ENCODE measurements around the gene ELOVL5.

ELOVL5 gene

DNA sequence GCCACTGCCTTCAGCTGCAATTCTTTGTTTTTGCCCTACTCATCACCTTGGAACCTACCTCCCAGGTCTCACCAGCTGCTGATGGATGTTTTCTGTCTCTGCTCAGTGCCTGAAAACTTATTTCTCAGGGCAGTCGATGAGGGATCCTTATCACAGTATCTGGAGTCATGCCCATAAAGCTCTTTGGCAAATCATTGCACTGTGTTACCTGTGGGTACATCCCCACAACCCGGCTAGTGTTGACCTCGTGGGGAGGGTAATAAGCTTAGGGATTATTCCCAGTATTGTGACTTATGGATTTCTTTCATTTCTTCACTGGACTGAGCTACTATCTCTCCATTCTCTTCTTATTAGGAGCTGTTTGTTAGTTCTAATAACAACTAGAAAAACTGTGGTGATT lies 91.7 kb downstream of the ELOVL5 start:
- H3K36me3 ChIP-seq (ENCODE audit: insufficient read depth, low read length), result peaks cover 21% of the 10 kb centered on the region
- no peak overlapping the region for H2AFZ ChIP-seq (ENCODE audit: low read length, unreplicated experiment)
- no peaks in the 10 kb centered on the region for H3K79me2 ChIP-seq (ENCODE audit: control insufficient read depth, insufficient read depth, low read length, unreplicated experiment)
- no peak overlapping the region for H3K4me3 ChIP-seq (ENCODE audit: low read depth, low read length)
- no peaks in the 10 kb centered on the region for H3K4me1 ChIP-seq (ENCODE audit: control insufficient read depth, insufficient read depth, low read length, unreplicated experiment)
- no peaks in the 10 kb centered on the region for H3K27me3 ChIP-seq (ENCODE audit: insufficient read depth, low read length)
- H3K27ac ChIP-seq (ENCODE audit: low read depth, low read length), result no peak overlapping the region

GRCh38 chr6:53252177-53252692 lies 96.5 kb downstream of the ELOVL5 start:
- H3K36me3 ChIP-seq (ENCODE audit: insufficient read depth, low read length), result no peaks in the 10 kb centered on the region
- no peak overlapping the region for H2AFZ ChIP-seq (ENCODE audit: low read length, unreplicated experiment)
- H3K27me3 ChIP-seq (ENCODE audit: insufficient read depth, low read length), result no peaks in the 10 kb centered on the region
- H3K79me2 ChIP-seq (ENCODE audit: control insufficient read depth, insufficient read depth, low read length, unreplicated experiment), result no peaks in the 10 kb centered on the region
- H3K4me1 ChIP-seq (ENCODE audit: control insufficient read depth, insufficient read depth, low read length, unreplicated experiment), result peaks cover 23% of the 10 kb centered on the region
- H3K27ac ChIP-seq (ENCODE audit: low read depth, low read length), result no peak overlapping the region
- no peak overlapping the region for H3K4me3 ChIP-seq (ENCODE audit: low read depth, low read length)

GRCh38 chr6:53251033-53251672 lies 97.6 kb downstream of the ELOVL5 start:
- Histone ChIP-seq H3K79me2 (ENCODE audit: control insufficient read depth, insufficient read depth, low read length, unreplicated experiment) (no peaks in the 10 kb centered on the region), H3K27ac (ENCODE audit: low read depth, low read length) (peak overlapping the region; percentile 77), H3K27me3 (ENCODE audit: insufficient read depth, low read length) (no peaks in the 10 kb centered on the region)

DNA sequence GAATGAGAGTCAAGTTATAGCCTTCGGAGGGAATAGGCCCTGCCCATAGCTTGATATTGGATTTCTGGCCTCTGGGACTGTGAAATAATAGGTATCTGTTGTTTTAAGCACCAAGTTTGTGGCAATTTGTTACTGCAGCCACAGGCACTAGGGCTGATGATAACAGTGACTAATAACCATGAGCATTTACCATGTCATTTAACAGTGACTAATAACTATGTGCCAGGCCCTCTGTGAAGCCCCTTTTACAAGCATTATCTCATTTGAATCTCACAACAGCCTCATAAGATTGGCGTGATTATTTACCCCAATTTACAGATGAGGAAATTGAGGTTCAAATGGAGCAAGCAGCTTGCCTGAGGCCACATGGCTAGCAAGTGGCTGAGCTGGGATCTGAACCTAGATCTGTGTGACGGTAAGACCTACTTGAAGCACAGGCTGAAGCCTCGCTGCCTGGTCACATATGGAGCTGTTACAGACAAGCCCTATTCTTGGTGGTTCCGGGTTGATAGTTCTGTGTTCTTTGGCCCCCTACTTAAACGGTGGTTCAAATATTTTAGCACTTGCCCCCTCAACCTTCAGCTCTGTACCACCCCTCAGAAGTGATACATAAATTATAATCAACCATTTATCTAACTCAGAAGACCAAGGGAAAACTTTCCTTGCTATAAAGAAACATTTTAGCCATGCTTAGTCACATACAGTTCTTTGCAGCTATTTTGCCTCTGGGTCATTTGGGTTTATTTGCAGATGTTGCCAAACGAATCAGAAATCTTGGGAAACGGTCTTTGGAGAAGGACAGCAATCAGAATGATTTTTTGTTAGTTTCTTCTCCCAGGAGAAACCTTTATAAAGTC lies 98.3 kb downstream of the ELOVL5 start:
- H3K36me3 ChIP-seq (ENCODE audit: insufficient read depth, low read length), result no peaks in the 10 kb centered on the region
- no peak overlapping the region for H2AFZ ChIP-seq (ENCODE audit: low read length, unreplicated experiment)
- H3K4me3 ChIP-seq (ENCODE audit: low read depth, low read length), result no peak overlapping the region
- no peaks in the 10 kb centered on the region for H3K79me2 ChIP-seq (ENCODE audit: control insufficient read depth, insufficient read depth, low read length, unreplicated experiment)
- peak overlapping the region; percentile 77 for H3K27ac ChIP-seq (ENCODE audit: low read depth, low read length)
- H3K4me1 ChIP-seq (ENCODE audit: control insufficient read depth, insufficient read depth, low read length, unreplicated experiment), result peaks cover 23% of the 10 kb centered on the region
- H3K27me3 ChIP-seq (ENCODE audit: insufficient read depth, low read length), result no peaks in the 10 kb centered on the region

More at GRCh38 chr6:53251033-53251672, 97.6 kb downstream of the ELOVL5 start:
- H2AFZ ChIP-seq (ENCODE audit: low read length, unreplicated experiment), result no peak overlapping the region
- H3K36me3 ChIP-seq (ENCODE audit: insufficient read depth, low read length), result no peaks in the 10 kb centered on the region
- peaks cover 23% of the 10 kb centered on the region for H3K4me1 ChIP-seq (ENCODE audit: control insufficient read depth, insufficient read depth, low read length, unreplicated experiment)
- no peak overlapping the region for H3K4me3 ChIP-seq (ENCODE audit: low read depth, low read length)

- Histone ChIP-seq H2AFZ (ENCODE audit: low read length, unreplicated experiment) (no peak overlapping the region), H3K27me3 (ENCODE audit: insufficient read depth, low read length) (no peaks in the 10 kb centered on the region), H3K36me3 (ENCODE audit: insufficient read depth, low read length) (no peaks in the 10 kb centered on the region), H3K79me2 (ENCODE audit: control insufficient read depth, insufficient read depth, low read length, unreplicated experiment) (no peaks in the 10 kb centered on the region), H3K4me1 (ENCODE audit: control insufficient read depth, insufficient read depth, low read length, unreplicated experiment) (peaks cover 23% of the 10 kb centered on the region), H3K4me3 (ENCODE audit: low read depth, low read length) (no peak overlapping the region), H3K27ac (ENCODE audit: low read depth, low read length) (no peak overlapping the region)
These were observed 101.8 kb downstream of the ELOVL5 start for GRCh38 chr6:53246924-53247323.

GRCh38 chr6:53244958-53245357 lies 103.8 kb downstream of the ELOVL5 start:
- Histone ChIP-seq H3K4me1 (ENCODE audit: control insufficient read depth, insufficient read depth, low read length, unreplicated experiment) (peaks cover 7% of the 10 kb centered on the region), H3K27ac (ENCODE audit: low read depth, low read length) (no peak overlapping the region), H3K4me3 (ENCODE audit: low read depth, low read length) (no peak overlapping the region), H2AFZ (ENCODE audit: low read length, unreplicated experiment) (no peak overlapping the region), H3K36me3 (ENCODE audit: insufficient read depth, low read length) (no peaks in the 10 kb centered on the region), H3K79me2 (ENCODE audit: control insufficient read depth, insufficient read depth, low read length, unreplicated experiment) (no peaks in the 10 kb centered on the region), H3K27me3 (ENCODE audit: insufficient read depth, low read length) (peaks cover 3% of the 10 kb centered on the region; the same call in 1 of the 2 replicates)

GRCh38 chr6:53244399-53244931 lies 104.3 kb downstream of the ELOVL5 start:
- H3K4me1 ChIP-seq (ENCODE audit: control insufficient read depth, insufficient read depth, low read length, unreplicated experiment), result peaks cover 2% of the 10 kb centered on the region
- peaks cover 3% of the 10 kb centered on the region; the same call in 1 of the 2 replicates for H3K27me3 ChIP-seq (ENCODE audit: insufficient read depth, low read length)
- H2AFZ ChIP-seq (ENCODE audit: low read length, unreplicated experiment), result no peak overlapping the region
- H3K27ac ChIP-seq (ENCODE audit: low read depth, low read length), result no peak overlapping the region
- H3K79me2 ChIP-seq (ENCODE audit: control insufficient read depth, insufficient read depth, low read length, unreplicated experiment), result no peaks in the 10 kb centered on the region
- H3K4me3 ChIP-seq (ENCODE audit: low read depth, low read length), result no peak overlapping the region
- no peaks in the 10 kb centered on the region for H3K36me3 ChIP-seq (ENCODE audit: insufficient read depth, low read length)

GRCh38 chr6:53241938-53242337 lies 106.8 kb downstream of the ELOVL5 start:
- H3K27me3 ChIP-seq (ENCODE audit: insufficient read depth, low read length), result peaks cover 3% of the 10 kb centered on the region; the same call in 1 of the 2 replicates
- H3K4me3 ChIP-seq (ENCODE audit: low read depth, low read length), result no peak overlapping the region

DNA sequence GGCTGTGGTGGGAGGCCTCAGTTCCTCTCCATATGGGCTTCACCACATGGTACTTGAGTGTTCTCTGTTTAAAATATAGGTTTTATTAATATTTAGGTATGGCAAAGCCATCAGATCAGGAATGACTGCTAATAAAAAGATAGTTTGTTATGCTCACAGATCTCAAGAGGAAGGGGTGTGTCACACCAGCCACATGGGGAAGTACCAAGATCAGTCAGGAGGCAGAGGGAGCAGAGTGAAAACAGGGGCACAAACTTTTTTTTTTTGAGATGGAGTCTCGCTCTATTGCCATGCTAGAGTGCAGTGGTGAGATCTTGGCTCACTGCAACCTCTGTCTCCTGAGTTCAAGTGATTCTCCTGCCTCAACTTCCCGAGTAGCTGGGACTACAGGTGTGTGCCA lies 108.0 kb downstream of the ELOVL5 start:
- Histone ChIP-seq H3K79me2 (ENCODE audit: control insufficient read depth, insufficient read depth, low read length, unreplicated experiment) (no peaks in the 10 kb centered on the region), H2AFZ (ENCODE audit: low read length, unreplicated experiment) (no peak overlapping the region), H3K4me3 (ENCODE audit: low read depth, low read length) (no peak overlapping the region), H3K27ac (ENCODE audit: low read depth, low read length) (no peak overlapping the region), H3K27me3 (ENCODE audit: insufficient read depth, low read length) (peaks cover 3% of the 10 kb centered on the region; the same call in 1 of the 2 replicates), H3K4me1 (ENCODE audit: control insufficient read depth, insufficient read depth, low read length, unreplicated experiment) (no peaks in the 10 kb centered on the region), H3K36me3 (ENCODE audit: insufficient read depth, low read length) (no peaks in the 10 kb centered on the region)

More at GRCh38 chr6:53241938-53242337, 106.8 kb downstream of the ELOVL5 start:
- Histone ChIP-seq H3K79me2 (ENCODE audit: control insufficient read depth, insufficient read depth, low read length, unreplicated experiment) (no peaks in the 10 kb centered on the region), H3K4me1 (ENCODE audit: control insufficient read depth, insufficient read depth, low read length, unreplicated experiment) (no peaks in the 10 kb centered on the region), H3K27ac (ENCODE audit: low read depth, low read length) (no peak overlapping the region), H2AFZ (ENCODE audit: low read length, unreplicated experiment) (no peak overlapping the region), H3K36me3 (ENCODE audit: insufficient read depth, low read length) (no peaks in the 10 kb centered on the region)

GRCh38 chr6:53240139-53240538 lies 108.6 kb downstream of the ELOVL5 start:
- H3K36me3 ChIP-seq (ENCODE audit: insufficient read depth, low read length), result no peaks in the 10 kb centered on the region
- H3K4me1 ChIP-seq (ENCODE audit: control insufficient read depth, insufficient read depth, low read length, unreplicated experiment), result no peaks in the 10 kb centered on the region
- H3K27me3 ChIP-seq (ENCODE audit: insufficient read depth, low read length), result peaks cover 3% of the 10 kb centered on the region; the same call in 1 of the 2 replicates
- H3K79me2 ChIP-seq (ENCODE audit: control insufficient read depth, insufficient read depth, low read length, unreplicated experiment), result no peaks in the 10 kb centered on the region
- H3K4me3 ChIP-seq (ENCODE audit: low read depth, low read length), result no peak overlapping the region
- H3K27ac ChIP-seq (ENCODE audit: low read depth, low read length), result no peak overlapping the region
- H2AFZ ChIP-seq (ENCODE audit: low read length, unreplicated experiment), result no peak overlapping the region
